NB4 (cell line): ENCODE results near the gene GALR1.

Experiments
- POLR2A ChIP-seq: IDR thresholded peaks from 2 replicates; pipeline ENCODE4 v1.6.1; 2011; ENCODE audit warnings: mild to moderate bottlenecking; ENCODE audit not compliant: insufficient read length; ENCODE audit errors: extremely low read depth
- TF ChIP-seq, protein P1 (sequence below): IDR thresholded peaks from one replicate; pipeline ENCODE4 v1.5.1; 2012; ENCODE audit warnings: low read depth, low read length
- TF ChIP-seq, protein P2 (sequence below): IDR thresholded peaks from 2 replicates; pipeline ENCODE4 v1.6.1; 2011; ENCODE audit warnings: low read depth, low read length

DNA sequence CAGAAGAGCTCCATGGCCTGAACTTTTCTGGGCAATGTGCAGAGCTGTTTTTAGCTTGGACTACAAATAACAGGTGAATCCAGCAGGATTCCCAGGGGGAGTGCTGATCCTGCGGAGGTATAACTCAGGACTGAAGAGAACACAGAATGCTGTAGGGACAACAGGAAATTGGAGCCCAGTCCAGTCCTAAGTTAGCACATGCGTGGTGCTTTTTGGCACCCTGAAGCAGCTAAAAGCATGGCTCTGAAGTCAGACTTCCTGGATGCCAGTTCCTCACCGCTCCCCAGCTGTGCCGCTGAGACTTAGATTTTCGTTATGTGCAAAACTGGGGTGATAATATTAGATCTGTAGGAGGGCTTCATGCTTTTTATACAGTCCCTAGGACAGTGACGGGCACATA, 58.6 kb downstream of the GALR1 start:
- TF ChIP-seq, protein P1, sequence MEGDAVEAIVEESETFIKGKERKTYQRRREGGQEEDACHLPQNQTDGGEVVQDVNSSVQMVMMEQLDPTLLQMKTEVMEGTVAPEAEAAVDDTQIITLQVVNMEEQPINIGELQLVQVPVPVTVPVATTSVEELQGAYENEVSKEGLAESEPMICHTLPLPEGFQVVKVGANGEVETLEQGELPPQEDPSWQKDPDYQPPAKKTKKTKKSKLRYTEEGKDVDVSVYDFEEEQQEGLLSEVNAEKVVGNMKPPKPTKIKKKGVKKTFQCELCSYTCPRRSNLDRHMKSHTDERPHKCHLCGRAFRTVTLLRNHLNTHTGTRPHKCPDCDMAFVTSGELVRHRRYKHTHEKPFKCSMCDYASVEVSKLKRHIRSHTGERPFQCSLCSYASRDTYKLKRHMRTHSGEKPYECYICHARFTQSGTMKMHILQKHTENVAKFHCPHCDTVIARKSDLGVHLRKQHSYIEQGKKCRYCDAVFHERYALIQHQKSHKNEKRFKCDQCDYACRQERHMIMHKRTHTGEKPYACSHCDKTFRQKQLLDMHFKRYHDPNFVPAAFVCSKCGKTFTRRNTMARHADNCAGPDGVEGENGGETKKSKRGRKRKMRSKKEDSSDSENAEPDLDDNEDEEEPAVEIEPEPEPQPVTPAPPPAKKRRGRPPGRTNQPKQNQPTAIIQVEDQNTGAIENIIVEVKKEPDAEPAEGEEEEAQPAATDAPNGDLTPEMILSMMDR = no peak
- TF ChIP-seq POLR2A = no peak
- TF ChIP-seq, protein P2, sequence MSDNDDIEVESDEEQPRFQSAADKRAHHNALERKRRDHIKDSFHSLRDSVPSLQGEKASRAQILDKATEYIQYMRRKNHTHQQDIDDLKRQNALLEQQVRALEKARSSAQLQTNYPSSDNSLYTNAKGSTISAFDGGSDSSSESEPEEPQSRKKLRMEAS = no peak
